KOPT-K1 (cell line): Measurements from ENCODE around the gene LILRB2.
A peak's percentile ranks its signal among the peaks of the same experiment; 100 is the strongest.
"Not testable (repeated sequence)": the region's sequence is repeated elsewhere in the genome, so short reads cannot be mapped to it uniquely, and the experiment has no call there.

ENCODE experiments used
- H3K27ac ChIP-seq: fragments of 200-600 bp; sonication (generic); 2 replicates; pipeline ENCODE4 v1.5.1; 2016; ENCODE audit warnings: antibody characterized with exemption, mild to moderate bottlenecking, low read depth, low read length; ENCODE audit not compliant: poor library complexity, severe bottlenecking
- H3K36me3 ChIP-seq: fragments of 200-600 bp; sonication (generic); 2 replicates; pipeline ENCODE4 v1.5.1; 2017; ENCODE audit warnings: antibody characterized with exemption, mild to moderate bottlenecking, low read length, moderate library complexity; ENCODE audit not compliant: insufficient read depth
- H3K9me3 ChIP-seq: fragments of 200-600 bp; sonication (generic); 2 replicates; pipeline ENCODE4 v1.5.1; 2017; ENCODE audit warnings: antibody characterized with exemption, low read length, mild to moderate bottlenecking; ENCODE audit not compliant: insufficient read depth, poor library complexity, severe bottlenecking

The LILRB2 gene

DNA sequence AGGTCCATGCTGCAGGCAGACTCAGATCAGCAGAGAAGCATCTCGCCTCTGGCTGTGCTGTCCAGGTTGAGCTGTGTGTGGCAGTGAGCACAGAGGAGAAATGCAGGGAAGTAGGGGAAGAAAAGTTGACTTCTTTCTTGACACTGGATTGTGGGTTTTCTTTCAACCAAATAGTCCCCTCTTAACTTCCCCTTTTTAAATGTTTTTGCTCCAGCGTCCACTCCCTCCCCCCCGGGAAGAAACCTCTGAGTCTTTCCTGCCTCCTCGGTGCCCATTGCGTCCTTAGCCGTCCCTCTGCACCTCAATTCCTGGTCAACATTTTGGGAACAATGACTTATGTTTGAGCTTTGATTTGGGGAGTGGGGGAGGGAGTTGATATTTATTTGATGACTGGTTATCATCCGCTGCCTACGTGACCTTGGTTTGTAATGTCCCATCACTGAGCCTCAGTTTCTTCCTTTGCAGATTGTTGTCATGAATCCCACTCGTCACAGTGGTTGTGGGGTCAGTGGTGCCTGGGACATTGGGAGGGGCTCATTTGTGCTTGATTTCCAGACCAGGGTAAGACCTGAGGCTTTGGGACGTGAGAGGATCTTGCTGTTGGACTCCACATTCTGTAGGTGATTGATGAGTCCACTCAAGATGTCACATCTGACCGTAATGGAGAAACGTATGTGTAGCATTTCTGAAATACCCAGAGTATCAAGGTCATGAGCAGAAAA lies at the start of gene LILRB2:
Gene LILRB2, minus strand, starts transcription at position 104 of the 722 bp plus-strand sequence. CDS start 614 bp downstream, outside the sequence.
- H3K36me3 ChIP-seq: no peaks in the 10 kb centered on the region
- H3K9me3 ChIP-seq: no peaks in the 10 kb centered on the region
- no peak within 1 kb of the TSS for H3K27ac ChIP-seq

DNA sequence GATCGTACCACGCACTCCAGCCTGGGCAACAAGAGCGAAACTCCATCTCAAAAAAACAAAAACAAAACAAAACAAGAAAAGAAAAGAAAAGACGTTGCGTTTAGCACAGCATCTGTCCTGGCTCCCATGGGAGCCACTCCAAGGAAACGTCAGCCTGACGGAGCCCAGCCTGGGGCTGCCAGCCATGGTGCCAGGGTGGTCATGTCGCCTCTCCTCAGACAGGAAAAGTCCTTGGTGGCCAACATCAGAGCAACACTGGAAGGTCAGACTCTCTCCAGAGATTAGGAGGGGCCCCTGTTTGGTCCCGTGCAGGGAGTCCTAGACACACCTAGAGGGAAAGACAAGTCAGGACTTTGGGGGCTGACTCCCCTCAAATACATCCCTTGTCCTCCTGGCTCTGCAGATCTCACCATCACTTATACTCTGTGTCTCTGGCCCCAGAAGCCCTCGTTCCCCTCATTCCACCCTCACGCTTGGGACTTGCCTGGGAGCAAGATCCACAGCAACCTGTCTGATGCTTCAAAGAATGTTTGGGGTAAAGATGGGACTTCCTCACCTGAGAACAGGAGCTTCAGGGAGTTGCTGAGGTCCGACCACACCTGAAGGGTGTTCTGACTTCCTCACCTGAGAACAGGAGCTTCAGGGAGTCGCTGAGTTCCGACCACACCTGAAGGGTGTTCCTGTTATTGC lies 48.7 kb upstream of the LILRB2 start:
- Histone ChIP-seq H3K27ac (no peak overlapping the region), H3K9me3 (no peaks in the 10 kb centered on the region), H3K36me3 (no peaks in the 10 kb centered on the region)

DNA sequence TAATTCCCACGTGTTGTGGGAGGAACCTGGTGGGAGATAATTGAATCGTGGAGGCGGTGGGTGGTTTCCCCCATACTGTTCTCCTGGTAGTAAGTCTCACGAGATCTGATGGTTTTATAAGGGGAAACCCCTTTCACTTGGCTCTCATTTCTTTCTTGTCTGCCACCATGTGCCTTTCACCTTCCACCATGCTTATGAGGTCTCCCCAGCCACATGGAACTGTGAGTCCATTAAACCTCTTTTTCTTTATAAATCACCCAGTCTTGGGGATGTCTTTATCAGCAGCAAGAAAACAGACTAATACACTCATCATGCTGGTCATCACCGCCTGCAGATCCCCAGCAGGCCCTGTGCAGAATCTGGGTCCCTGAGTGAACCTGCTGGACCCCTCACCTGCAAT lies 47.9 kb upstream of the LILRB2 start:
- H3K27ac ChIP-seq, H3K36me3 ChIP-seq, H3K9me3 ChIP-seq: not testable (repeated sequence)

DNA sequence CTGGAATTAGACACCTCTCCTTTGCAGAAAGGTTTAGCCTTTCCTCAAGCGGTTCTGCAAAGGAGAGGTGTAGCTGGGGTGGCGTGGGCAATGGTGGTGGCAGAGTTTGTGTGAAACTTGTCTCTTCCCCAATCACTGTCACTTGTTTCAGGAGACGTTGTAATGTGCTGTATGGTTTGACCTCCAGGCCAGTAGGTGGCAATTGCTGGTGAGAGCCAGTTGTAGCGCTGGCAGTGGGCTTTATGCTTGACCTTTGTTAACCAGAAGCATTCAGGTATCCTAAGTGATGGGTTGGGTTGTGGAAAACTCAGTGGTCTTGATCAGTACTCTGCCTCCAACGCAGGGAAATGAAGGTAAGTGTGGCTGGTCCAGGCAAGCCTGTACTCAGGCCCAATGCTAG lies 44.7 kb upstream of the LILRB2 start:
- peak overlapping the region; percentile 41 for H3K27ac ChIP-seq
- H3K36me3 ChIP-seq: no peaks in the 10 kb centered on the region
- H3K9me3 ChIP-seq: no peaks in the 10 kb centered on the region

DNA sequence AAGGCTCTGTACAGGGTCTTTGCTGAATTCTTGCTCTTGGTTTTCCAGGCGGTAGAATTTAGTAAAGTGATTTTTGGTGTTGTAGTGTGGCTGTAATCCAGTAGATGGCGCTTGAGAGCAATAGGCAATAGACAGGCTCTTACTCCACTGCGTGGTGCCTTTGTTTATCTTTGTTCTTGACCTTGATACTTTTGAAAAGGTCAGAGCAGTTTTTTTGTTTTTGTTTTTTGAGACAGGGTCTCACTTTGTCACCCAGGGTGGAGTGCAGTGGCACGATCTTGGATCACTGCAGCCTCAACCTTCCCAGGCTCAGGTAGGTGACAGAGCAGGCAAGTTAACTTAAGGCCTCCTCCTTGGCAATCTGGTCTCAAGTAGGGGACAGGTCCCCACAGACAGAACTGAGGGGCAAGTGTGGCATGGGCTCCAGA lies 44.3 kb upstream of the LILRB2 start:
- no peaks in the 10 kb centered on the region for H3K9me3 ChIP-seq
- no peaks in the 10 kb centered on the region for H3K36me3 ChIP-seq
- peak overlapping the region; percentile 41 for H3K27ac ChIP-seq

DNA sequence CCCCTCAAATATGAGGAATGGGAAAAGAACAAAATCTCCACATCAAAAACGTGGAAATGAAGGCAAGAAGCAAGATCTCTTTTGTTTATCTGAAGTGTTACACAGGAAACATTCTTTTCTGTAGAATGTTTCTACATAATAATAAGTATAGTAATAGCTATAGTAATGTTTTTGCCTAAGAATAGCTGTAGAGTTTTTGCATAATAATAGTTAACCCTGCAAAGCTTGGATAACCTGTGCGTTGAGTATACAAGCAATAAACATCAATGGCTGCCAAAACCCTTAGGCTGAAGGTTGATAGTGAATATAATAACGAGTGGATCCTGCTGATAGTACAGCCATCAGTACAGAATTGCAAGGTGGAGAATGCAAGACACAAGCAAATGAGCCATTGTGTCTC lies 43.2 kb upstream of the LILRB2 start:
- Histone ChIP-seq H3K9me3 (no peaks in the 10 kb centered on the region), H3K36me3 (no peaks in the 10 kb centered on the region), H3K27ac (no peak overlapping the region)

DNA sequence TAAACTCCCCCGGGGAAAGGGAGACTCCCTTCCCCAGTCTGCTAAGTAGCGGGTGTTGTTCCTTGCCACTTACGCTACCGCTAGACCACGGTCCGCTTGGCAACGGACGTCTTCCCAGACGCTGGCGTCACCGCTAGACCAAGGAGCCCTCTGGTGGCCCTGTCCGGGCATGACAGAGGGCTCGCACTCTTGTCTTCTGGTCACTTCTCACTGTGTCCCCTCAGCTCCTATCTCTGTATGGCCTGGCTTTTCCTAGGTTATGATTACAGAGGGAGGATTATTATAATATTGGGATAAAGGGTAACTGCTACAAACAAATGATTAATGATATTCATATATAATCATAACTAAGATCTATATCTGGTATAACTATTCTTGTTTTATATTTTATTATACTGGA lies 42.0 kb upstream of the LILRB2 start:
- not testable (repeated sequence) for H3K27ac ChIP-seq, H3K36me3 ChIP-seq

DNA sequence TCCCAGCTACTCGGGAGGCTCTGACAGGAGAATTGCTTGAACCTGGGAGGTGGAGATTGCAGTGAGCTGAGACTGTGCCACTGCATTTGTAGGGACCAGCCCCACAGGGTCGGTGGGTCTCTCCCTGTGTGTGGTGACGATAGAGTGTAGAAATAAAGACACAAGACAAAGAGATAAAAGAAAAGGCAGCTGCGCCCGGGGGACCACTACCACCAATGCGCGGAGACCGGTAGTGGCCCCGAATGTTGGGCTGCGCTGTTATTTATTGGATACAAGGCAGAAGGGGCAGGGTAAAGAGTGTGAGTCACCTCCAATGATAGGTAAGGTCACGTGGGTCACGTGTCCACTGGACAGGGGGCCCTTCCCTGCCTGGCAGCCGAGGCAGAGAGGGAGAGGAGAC lies 41.4 kb upstream of the LILRB2 start:
- H3K36me3 ChIP-seq, H3K9me3 ChIP-seq, H3K27ac ChIP-seq: not testable (repeated sequence)

More for the DNA sequence above, 42.0 kb upstream of the LILRB2 start:
- H3K9me3 ChIP-seq: not testable (repeated sequence)

DNA sequence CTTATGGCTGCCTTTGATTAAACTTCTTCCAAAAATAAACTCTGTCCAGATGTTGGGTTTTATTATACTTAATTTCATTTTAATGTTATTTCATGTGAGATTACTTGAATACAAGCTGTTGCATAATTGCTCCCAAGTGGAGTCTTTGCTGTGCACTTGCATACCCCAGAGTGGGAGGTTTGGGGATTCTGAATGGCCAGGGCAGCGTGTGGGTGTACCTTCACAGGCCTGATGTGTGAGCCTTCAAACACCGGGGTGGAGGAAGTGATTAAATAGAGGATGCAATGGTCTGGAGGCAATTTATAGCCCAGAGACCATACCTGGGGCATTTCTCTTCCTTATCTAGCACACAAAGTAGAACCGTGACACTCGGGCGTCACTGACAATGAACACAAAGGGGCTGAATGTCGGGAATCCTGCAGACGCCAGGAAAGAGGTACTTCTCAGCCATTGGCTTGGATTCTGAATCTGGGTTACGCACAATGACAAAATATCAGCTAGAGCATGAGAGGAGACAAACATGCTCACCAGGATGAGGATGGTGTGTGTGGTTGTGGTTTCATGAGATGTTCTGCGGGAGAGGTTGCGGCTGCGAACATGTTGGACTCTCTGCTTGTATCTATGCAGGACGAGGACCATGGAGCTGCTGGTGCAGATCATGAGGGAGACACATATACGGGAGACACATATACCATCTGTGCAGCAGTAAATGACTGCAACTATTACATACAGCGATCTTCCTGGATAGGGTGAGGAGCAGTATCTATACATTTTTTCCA lies 39.2 kb upstream of the LILRB2 start:
- Histone ChIP-seq H3K27ac (no peak overlapping the region), H3K36me3 (no peaks in the 10 kb centered on the region), H3K9me3 (no peaks in the 10 kb centered on the region)

DNA sequence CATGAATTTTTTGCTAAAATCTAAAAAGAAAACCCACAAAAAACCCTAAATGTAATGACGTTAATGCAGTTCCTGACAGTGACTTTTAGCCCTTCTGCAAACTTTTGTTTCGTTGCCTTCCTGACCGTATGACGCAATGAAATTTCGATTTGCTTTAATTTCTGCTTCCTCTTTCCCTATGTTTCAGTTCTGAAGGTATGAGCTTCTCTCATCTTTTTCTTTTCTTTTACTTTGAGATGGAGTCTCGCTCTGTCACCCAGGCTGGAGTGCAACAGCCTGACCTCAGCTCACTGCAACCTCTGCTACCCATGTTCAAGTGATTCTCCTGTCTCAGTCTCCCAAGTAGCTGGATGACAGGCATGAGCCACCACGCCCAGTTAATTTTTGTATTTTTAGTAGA lies 38.1 kb upstream of the LILRB2 start:
- H3K36me3 ChIP-seq: no peaks in the 10 kb centered on the region
- no peaks in the 10 kb centered on the region for H3K9me3 ChIP-seq
- H3K27ac ChIP-seq: no peak overlapping the region

DNA sequence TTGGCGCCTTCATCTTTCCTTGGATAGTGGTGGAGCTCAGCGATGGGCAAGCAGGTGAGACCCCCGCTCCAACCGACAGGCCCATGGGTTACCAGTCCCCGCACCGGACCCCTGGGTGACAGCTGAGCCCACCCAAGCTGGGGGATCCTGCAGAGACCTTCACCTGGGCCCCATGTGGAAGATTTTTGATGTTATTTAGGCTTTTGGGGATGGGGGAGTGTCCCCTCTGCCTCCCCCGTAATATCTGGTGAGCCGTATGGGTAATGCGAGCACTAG lies 37.0 kb upstream of the LILRB2 start:
- H3K27ac ChIP-seq: no peak overlapping the region
- no peaks in the 10 kb centered on the region for H3K36me3 ChIP-seq
- H3K9me3 ChIP-seq: no peaks in the 10 kb centered on the region

DNA sequence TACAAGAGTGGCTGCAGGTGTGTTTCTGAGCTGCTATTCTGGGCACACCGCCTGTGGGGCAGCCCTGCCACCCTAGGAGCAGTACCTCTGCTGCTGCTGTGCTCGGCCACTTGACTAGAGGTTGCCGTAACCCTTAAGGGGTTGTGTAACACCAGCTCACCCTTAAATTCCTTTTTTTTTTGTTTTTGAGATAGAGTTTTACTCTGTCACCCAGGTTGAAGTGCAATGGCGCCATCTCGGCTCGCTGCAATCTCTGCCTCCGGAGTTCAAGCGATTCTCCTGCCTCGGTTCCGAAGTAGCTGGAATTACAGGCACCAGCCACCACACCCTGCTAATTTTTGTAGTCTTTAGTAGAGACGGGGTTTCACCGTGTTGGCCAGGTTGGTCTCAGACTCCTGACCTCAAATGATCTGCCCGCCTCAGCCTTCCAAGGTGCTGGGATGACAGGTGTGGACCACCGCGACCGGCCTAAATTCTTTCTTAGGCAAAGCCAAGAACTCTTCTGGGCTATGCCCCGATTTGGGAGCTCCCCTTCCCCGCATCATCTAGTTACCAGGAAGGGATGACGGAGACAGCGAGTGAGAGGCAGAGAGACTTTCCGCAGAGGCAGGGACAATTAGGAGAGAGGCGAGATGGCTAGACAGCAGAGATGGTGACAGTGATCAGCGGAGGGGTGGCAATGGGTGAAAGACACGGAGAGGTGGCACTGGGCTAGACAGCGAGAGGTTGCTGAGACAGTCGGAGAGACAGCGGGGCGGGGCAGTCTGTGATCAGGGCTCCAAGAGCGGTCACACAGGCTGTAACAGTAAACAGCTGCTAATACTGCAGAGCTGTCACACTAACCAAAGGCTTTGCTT lies 36.4 kb upstream of the LILRB2 start:
- H3K27ac ChIP-seq: no peak overlapping the region
- no peaks in the 10 kb centered on the region for H3K36me3 ChIP-seq
- no peaks in the 10 kb centered on the region for H3K9me3 ChIP-seq

DNA sequence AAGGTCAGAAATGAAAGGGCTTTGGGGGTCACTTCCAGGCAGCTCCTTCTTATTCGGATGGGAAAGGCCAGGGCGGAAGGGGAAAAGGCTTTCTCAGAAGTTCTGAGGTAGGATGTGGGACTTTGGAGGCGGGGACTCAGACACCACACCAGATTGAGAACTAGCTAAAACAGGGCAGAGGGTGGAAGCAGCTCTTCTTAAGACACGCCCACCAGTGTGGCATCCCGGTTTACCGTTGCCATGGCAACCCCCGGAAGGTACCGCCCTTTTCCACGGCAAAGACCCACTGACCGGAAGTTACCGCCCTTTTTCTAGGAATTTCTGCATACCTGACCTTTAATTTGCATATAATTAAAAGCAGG lies 35.8 kb upstream of the LILRB2 start:
- H3K9me3 ChIP-seq: no peaks in the 10 kb centered on the region
- H3K27ac ChIP-seq: no peak overlapping the region
- H3K36me3 ChIP-seq: no peaks in the 10 kb centered on the region

DNA sequence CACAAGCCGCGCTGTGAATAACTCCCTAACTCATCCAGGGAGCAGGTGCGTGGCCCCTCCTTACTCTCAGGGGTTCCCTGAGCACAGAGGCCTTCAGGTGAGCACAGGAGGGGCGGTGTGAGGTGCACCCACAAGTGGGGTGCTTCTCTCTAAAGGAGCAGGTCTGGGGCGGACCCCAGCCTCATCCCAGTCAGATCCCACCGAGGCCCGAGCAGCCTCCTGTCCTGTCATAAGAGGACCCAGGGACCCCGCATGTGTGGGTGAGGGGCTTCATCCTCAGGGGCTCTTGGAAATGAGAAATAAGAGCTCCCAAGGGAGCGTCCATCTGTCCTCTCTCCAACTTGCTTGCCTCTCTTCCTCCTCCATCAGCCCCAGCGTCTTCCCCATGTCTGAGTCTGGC lies 35.0 kb upstream of the LILRB2 start:
- no peak overlapping the region for H3K27ac ChIP-seq
- no peaks in the 10 kb centered on the region for H3K36me3 ChIP-seq
- H3K9me3 ChIP-seq: no peaks in the 10 kb centered on the region
